ENCODE data around the gene SMAD3. TPM values are rescaled to one million over a fixed set of nuclear protein-coding genes. Genes with fewer than 3 reads are reported as not detected.
"Not testable (repeated sequence)": the region's sequence is repeated elsewhere in the genome, so short reads cannot be mapped to it uniquely, and the experiment has no call there.

Gene SMAD3
- total RNA-seq, 2 experiments from 2014 or later, result 41.2 to 77.8 TPM

- Histone ChIP-seq H3K36me3 (ENCODE audit: insufficient read depth, low read length) (peaks cover 13% of the 10 kb centered on the region), H3K9me3 (ENCODE audit: low read length) (no peaks in the 10 kb centered on the region), H4K20me1 (ENCODE audit: insufficient read depth, low read length) (peaks cover 14% of the 10 kb centered on the region; the same call in 1 of the 2 replicates), H3K9me2 (ENCODE audit: insufficient read depth, low read length) (no peaks in the 10 kb centered on the region), H3K4me2 (ENCODE audit: low read length) (peak overlapping the region; percentile 59), H3K4me3 (ENCODE audit: low read depth, low read length, poor library complexity, severe bottlenecking) (no peak overlapping the region), H2AFZ (ENCODE audit: low read length) (no peak overlapping the region), H3K4me1 (ENCODE audit: insufficient read depth, low read length, poor library complexity, severe bottlenecking) (peaks cover 81% of the 10 kb centered on the region), H3K79me2 (ENCODE audit: insufficient read depth, low read depth, low read length) (peaks cover 56% of the 10 kb centered on the region), H3K27ac (ENCODE audit: low read depth, low read length, poor library complexity, severe bottlenecking) (peak overlapping the region; percentile 3)
- ChIA-PET CTCF (ENCODE audit: unreplicated experiment) (no interaction called here), POLR2A (interaction anchor here (0.8 to 0.9 kb wide), 2 partner anchors 12 to 16 kb away, joined by 3 to 4 read pairs; no protein-coding TSS in a partner anchor)
- TF ChIP-seq CTCF (conservative IDR thresholded peaks at IDR 0.05; ENCODE audit: low read length), result no peak
- TF ChIP-seq EZH2phosphoT487 (IDR thresholded peaks at IDR 0.05; ENCODE audit: borderline replicate concordance, low read depth, low read length), result no peak
- no TSS peak for BruUV-seq (replicated peaks)
- no peak for DNase-seq (ENCODE audit: low spot score)
- intact Hi-C loops (cut with micrococcal nuclease; ENCODE audit: unreplicated experiment), result no loop called here
Measured at GRCh38 chr15:67150023-67150860, 84.8 kb downstream of the SMAD3 start.

GRCh38 chr15:67152429-67152828, 87.0 kb downstream of the SMAD3 start:
- no peaks in the 10 kb centered on the region for H3K9me2 ChIP-seq (ENCODE audit: insufficient read depth, low read length)
- H3K4me1 ChIP-seq (ENCODE audit: insufficient read depth, low read length, poor library complexity, severe bottlenecking), result peaks cover 62% of the 10 kb centered on the region
- H3K9me3 ChIP-seq (ENCODE audit: low read length), result no peaks in the 10 kb centered on the region
- H3K36me3 ChIP-seq (ENCODE audit: insufficient read depth, low read length), result peaks cover 26% of the 10 kb centered on the region
- intact Hi-C loops (cut with micrococcal nuclease; ENCODE audit: unreplicated experiment), result no loop called here
- ChIA-PET POLR2A (interaction anchor here (0.7 to 1.0 kb wide), 2 partner anchors 11 to 403 kb away, joined by 3 to 5 read pairs; no protein-coding TSS in a partner anchor), CTCF (ENCODE audit: unreplicated experiment) (no interaction called here)
- H3K79me2 ChIP-seq (ENCODE audit: insufficient read depth, low read depth, low read length), result peaks cover 47% of the 10 kb centered on the region
- H3K27ac ChIP-seq (ENCODE audit: low read depth, low read length, poor library complexity, severe bottlenecking), result peak overlapping the region; percentile 40
- TF ChIP-seq CTCF (conservative IDR thresholded peaks at IDR 0.05; ENCODE audit: low read length) (no peak), EZH2phosphoT487 (IDR thresholded peaks at IDR 0.05; ENCODE audit: borderline replicate concordance, low read depth, low read length) (no peak)
- no peak overlapping the region for H2AFZ ChIP-seq (ENCODE audit: low read length)
- peak overlapping the region; percentile 48 for H3K4me2 ChIP-seq (ENCODE audit: low read length)
- TSS peak; percentile 27 for BruUV-seq (replicated peaks)
- H3K4me3 ChIP-seq (ENCODE audit: low read depth, low read length, poor library complexity, severe bottlenecking), result no peak overlapping the region
- DNase-seq (ENCODE audit: low spot score), result peak; percentile 41
- H4K20me1 ChIP-seq (ENCODE audit: insufficient read depth, low read length), result peaks cover 14% of the 10 kb centered on the region; the same call in 1 of the 2 replicates

GRCh38 chr15:67153044-67153443, 87.6 kb downstream of the SMAD3 start:
- peak overlapping the region; percentile 48; the same call in 1 of the 2 replicates for H3K4me2 ChIP-seq (ENCODE audit: low read length)
- H3K9me2 ChIP-seq (ENCODE audit: insufficient read depth, low read length); H3K4me3 ChIP-seq (ENCODE audit: low read depth, low read length, poor library complexity, severe bottlenecking); DNase-seq (ENCODE audit: low spot score); H3K9me3 ChIP-seq (ENCODE audit: low read length); intact Hi-C loops (cut with micrococcal nuclease; ENCODE audit: unreplicated experiment); POLR2A ChIA-PET; BruUV-seq (replicated peaks); CTCF ChIA-PET (ENCODE audit: unreplicated experiment); H2AFZ ChIP-seq (ENCODE audit: low read length): not testable (repeated sequence)
- peaks cover 14% of the 10 kb centered on the region; the same call in 1 of the 2 replicates for H4K20me1 ChIP-seq (ENCODE audit: insufficient read depth, low read length)
- peaks cover 60% of the 10 kb centered on the region for H3K4me1 ChIP-seq (ENCODE audit: insufficient read depth, low read length, poor library complexity, severe bottlenecking)
- H3K36me3 ChIP-seq (ENCODE audit: insufficient read depth, low read length), result peaks cover 26% of the 10 kb centered on the region
- peaks cover 41% of the 10 kb centered on the region for H3K79me2 ChIP-seq (ENCODE audit: insufficient read depth, low read depth, low read length)
- H3K27ac ChIP-seq (ENCODE audit: low read depth, low read length, poor library complexity, severe bottlenecking), result peak overlapping the region; percentile 40
